Neural progenitor cell (in vitro differentiated cells): ENCODE data around the gene CNN3. TPM values are rescaled to one million over a fixed set of nuclear protein-coding genes. Genes with fewer than 3 reads are reported as not detected.

Experiments
- DNase-seq: peaks from one replicate; pipeline ENCODE4 v3.0.0-alpha.2; 2016; ENCODE audit warnings: low spot score
- H2AFZ ChIP-seq: fragments of 200-600 bp; sonication (generic); replicated peaks from 2 replicates; pipeline ENCODE4 v1.6.1; 2016; ENCODE audit warnings: antibody characterized with exemption
- H3F3A ChIP-seq: fragments of 200-600 bp; sonication (generic); 2 replicates; pipeline ENCODE4 v1.6.1; 2016; ENCODE audit warnings: antibody characterized with exemption, low read depth
- H3K27ac ChIP-seq: fragments of 200-600 bp; sonication (generic); 2 replicates; pipeline ENCODE4 v1.5.1; 2016; ENCODE audit warnings: mild to moderate bottlenecking
- H3K27me3 ChIP-seq: fragments of 200-600 bp; sonication (generic); 2 replicates; pipeline ENCODE4 v1.6.1; 2016; ENCODE audit warnings: mild to moderate bottlenecking, moderate library complexity
- H3K36me3 ChIP-seq: fragments of 200-600 bp; sonication (generic); 2 replicates; pipeline ENCODE4 v1.5.1; 2016
- H3K4me1 ChIP-seq: fragments of 200-600 bp; sonication (generic); 2 replicates; pipeline ENCODE4 v1.6.1; 2016; ENCODE audit warnings: mixed run types
- H3K4me2 ChIP-seq: fragments of 200-600 bp; sonication (generic); 2 replicates; pipeline ENCODE4 v1.6.1; 2016
- H3K4me3 ChIP-seq: fragments of 200-600 bp; sonication (generic); 2 replicates; pipeline ENCODE4 v1.5.1; 2016
- H3K79me2 ChIP-seq: fragments of 200-600 bp; sonication (generic); 2 replicates; pipeline ENCODE4 v1.6.1; 2016; ENCODE audit warnings: low read depth
- H3K9ac ChIP-seq: fragments of 200-600 bp; sonication (generic); 2 replicates; pipeline ENCODE4 v1.6.1; 2016
- H3K9me3 ChIP-seq: fragments of 200-600 bp; sonication (generic); 2 replicates; pipeline ENCODE4 v1.5.1; 2016; ENCODE audit warnings: low read depth
- H4K20me1 ChIP-seq: fragments of 200-600 bp; sonication (generic); 2 replicates; pipeline ENCODE4 v1.6.1; 2016; ENCODE audit warnings: low read depth
- H3K27ac Mint-ChIP-seq: 3 replicates; pipeline ENCODE4 v1.8.0; 2021; ENCODE audit warnings: mixed read lengths
- H3K27me3 Mint-ChIP-seq: 2 replicates; pipeline ENCODE4 v1.8.0; 2022; ENCODE audit warnings: low read depth, mild to moderate bottlenecking, inconsistent platforms, moderate library complexity, mixed read lengths; ENCODE audit not compliant: insufficient read depth
- H3K36me3 Mint-ChIP-seq: 3 replicates; pipeline ENCODE4 v1.8.0; 2021; ENCODE audit warnings: mixed read lengths
- H3K4me1 Mint-ChIP-seq: 3 replicates; pipeline ENCODE4 v1.8.0; 2021; ENCODE audit warnings: mixed read lengths
- H3K4me3 Mint-ChIP-seq: 3 replicates; pipeline ENCODE4 v1.8.0; 2021; ENCODE audit warnings: mild to moderate bottlenecking, moderate library complexity, mixed read lengths
- H3K9me3 Mint-ChIP-seq: 3 replicates; pipeline ENCODE4 v1.8.0; 2020; ENCODE audit warnings: mixed read lengths
- CTCF ChIP-seq: fragments of 200-600 bp; sonication (generic); IDR thresholded peaks from 2 replicates; pipeline ENCODE4 v1.5.1; 2017; ENCODE audit warnings: antibody characterized with exemption, mild to moderate bottlenecking
- EZH2 ChIP-seq: fragments of 200-600 bp; sonication (generic); IDR thresholded peaks from 2 replicates; pipeline ENCODE4 v1.6.1; 2017; ENCODE audit warnings: antibody characterized with exemption, mild to moderate bottlenecking, moderate library complexity
- EZH2phosphoT487 ChIP-seq: fragments of 200-600 bp; sonication (generic); IDR thresholded peaks from 2 replicates; pipeline ENCODE4 v1.6.1; 2017; ENCODE audit warnings: antibody characterized with exemption
- total RNA-seq: library from RNA; depleted of rRNA; stranded (reverse); fragments of >200 nt; gene quantifications from 2 replicates; pipeline ENCODE4 v1.2.3, GENCODE V29; 2015; ENCODE audit warnings: low replicate concordance

Gene CNN3
- total RNA-seq, 1 donor from 2014 or later, result 644 TPM

- H3K9me3 Mint-ChIP-seq, result no peaks in the 10 kb centered on the region
- H3K27me3 ChIP-seq, result no peaks in the 10 kb centered on the region
- H3K4me3 ChIP-seq, result no peak overlapping the region
- H3K9ac ChIP-seq, result no peak overlapping the region
- H4K20me1 ChIP-seq, result no peaks in the 10 kb centered on the region
- no peak overlapping the region for H3K4me3 Mint-ChIP-seq
- H3K27ac ChIP-seq, result no peak overlapping the region
- no peak overlapping the region for H3K27ac Mint-ChIP-seq
- DNase-seq, result no peak
- H3K79me2 ChIP-seq, result peaks cover 40% of the 10 kb centered on the region
- H3K36me3 ChIP-seq, result no peaks in the 10 kb centered on the region
- TF ChIP-seq EZH2 (no peak), CTCF (no peak), EZH2phosphoT487 (no peak)
- H2AFZ ChIP-seq, result no peak overlapping the region
- H3F3A ChIP-seq, result peaks cover 25% of the 10 kb centered on the region
- H3K27me3 Mint-ChIP-seq, result peaks cover 5% of the 10 kb centered on the region
- H3K36me3 Mint-ChIP-seq, result peaks cover 21% of the 10 kb centered on the region
- H3K4me1 ChIP-seq, result peaks cover 23% of the 10 kb centered on the region
- no peaks in the 10 kb centered on the region for H3K9me3 ChIP-seq
- H3K4me1 Mint-ChIP-seq, result peaks cover 40% of the 10 kb centered on the region
- no peak overlapping the region for H3K4me2 ChIP-seq
These were observed 4.4 kb upstream of the CNN3 start for GRCh38 chr1:94931254-94931841.

GRCh38 chr1:94929351-94930217 lies 2.7 kb upstream of the CNN3 start:
- Histone ChIP-seq H2AFZ (no peak overlapping the region), H3K9ac (no peak overlapping the region), H3K4me1 (peaks cover 27% of the 10 kb centered on the region), H3K27ac (no peak overlapping the region), H3K9me3 (no peaks in the 10 kb centered on the region), H3F3A (peaks cover 41% of the 10 kb centered on the region), H4K20me1 (peaks cover 9% of the 10 kb centered on the region), H3K4me2 (peak overlapping the region; percentile 71), H3K4me3 (peak overlapping the region; percentile 100), H3K79me2 (peaks cover 55% of the 10 kb centered on the region), H3K27me3 (no peaks in the 10 kb centered on the region), H3K36me3 (no peaks in the 10 kb centered on the region)
- DNase-seq, result no peak
- H3K4me1 Mint-ChIP-seq, result peaks cover 40% of the 10 kb centered on the region
- H3K4me3 Mint-ChIP-seq, result peak overlapping the region; percentile 96
- no peaks in the 10 kb centered on the region for H3K9me3 Mint-ChIP-seq
- H3K27me3 Mint-ChIP-seq, result peaks cover 5% of the 10 kb centered on the region
- no peak for TF ChIP-seq EZH2phosphoT487
- TF ChIP-seq EZH2, result no peak
- TF ChIP-seq CTCF, result no peak
- H3K36me3 Mint-ChIP-seq, result peaks cover 21% of the 10 kb centered on the region
- H3K27ac Mint-ChIP-seq, result no peak overlapping the region

DNA sequence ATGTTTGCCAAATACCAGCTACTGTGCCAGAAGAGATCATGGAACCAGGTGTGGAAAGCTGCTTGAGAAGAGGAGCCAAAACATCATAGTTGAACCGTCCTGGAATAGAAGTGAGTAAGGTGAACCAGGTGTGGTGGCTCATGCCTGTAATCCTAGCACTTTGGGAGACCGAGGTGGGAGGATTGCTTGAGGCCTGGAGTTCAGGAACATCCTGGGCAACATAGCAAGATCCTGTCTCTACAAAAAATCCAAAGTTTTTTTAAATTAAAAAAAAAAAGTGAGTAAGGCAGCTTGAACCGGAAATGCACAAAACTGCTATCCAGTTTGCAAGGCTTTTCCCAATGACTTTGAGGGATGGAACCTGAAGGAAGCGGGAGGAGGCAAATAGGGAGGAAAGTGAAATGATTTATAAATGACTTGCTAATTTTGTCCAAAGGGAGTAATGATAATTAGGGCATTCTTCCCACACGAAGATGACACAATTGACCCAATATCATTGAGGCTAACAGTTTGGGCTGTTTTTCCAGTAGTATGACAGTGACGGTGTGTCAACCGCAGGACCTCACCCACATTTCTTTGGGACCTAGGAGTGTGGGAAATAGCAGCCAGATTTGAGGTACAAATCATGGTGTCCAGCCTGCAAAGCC lies 1.5 kb upstream of the CNN3 start:
- DNase-seq, result no peak
- peaks cover 52% of the 10 kb centered on the region for H3K4me1 Mint-ChIP-seq

More for the DNA sequence above, 1.5 kb upstream of the CNN3 start:
- Mint-ChIP-seq H3K36me3 (peaks cover 22% of the 10 kb centered on the region), H3K27me3 (peaks cover 8% of the 10 kb centered on the region), H3K4me3 (peak overlapping the region; percentile 96), H3K9me3 (no peaks in the 10 kb centered on the region), H3K27ac (peak overlapping the region; percentile 99)
- Histone ChIP-seq H2AFZ (no peak overlapping the region), H3K4me3 (peak overlapping the region; percentile 100), H3K9ac (peak overlapping the region; percentile 42), H3K4me2 (peak overlapping the region; percentile 71), H3K27ac (peak overlapping the region; percentile 100), H3K9me3 (no peaks in the 10 kb centered on the region), H3K79me2 (peaks cover 67% of the 10 kb centered on the region), H3K4me1 (peaks cover 39% of the 10 kb centered on the region), H3K27me3 (no peaks in the 10 kb centered on the region), H4K20me1 (peaks cover 21% of the 10 kb centered on the region), H3F3A (peaks cover 43% of the 10 kb centered on the region), H3K36me3 (no peaks in the 10 kb centered on the region)
- TF ChIP-seq EZH2 (no peak), CTCF (no peak), EZH2phosphoT487 (no peak)
